HG03469 (cell line): ENCODE measurements around the gene MYL11.
"Not testable (repeated sequence)": the region's sequence is repeated elsewhere in the genome, so short reads cannot be mapped to it uniquely, and the experiment has no call there.

ENCODE experiments used
- ATAC-seq: cut with Tn5 transposase; IDR thresholded peaks from one replicate; pipeline ENCODE4 v1.9.1; 2021; ENCODE audit warnings: mild to moderate bottlenecking, moderate library complexity, moderate number of reproducible peaks; ENCODE audit not compliant: unreplicated experiment

Gene MYL11

DNA sequence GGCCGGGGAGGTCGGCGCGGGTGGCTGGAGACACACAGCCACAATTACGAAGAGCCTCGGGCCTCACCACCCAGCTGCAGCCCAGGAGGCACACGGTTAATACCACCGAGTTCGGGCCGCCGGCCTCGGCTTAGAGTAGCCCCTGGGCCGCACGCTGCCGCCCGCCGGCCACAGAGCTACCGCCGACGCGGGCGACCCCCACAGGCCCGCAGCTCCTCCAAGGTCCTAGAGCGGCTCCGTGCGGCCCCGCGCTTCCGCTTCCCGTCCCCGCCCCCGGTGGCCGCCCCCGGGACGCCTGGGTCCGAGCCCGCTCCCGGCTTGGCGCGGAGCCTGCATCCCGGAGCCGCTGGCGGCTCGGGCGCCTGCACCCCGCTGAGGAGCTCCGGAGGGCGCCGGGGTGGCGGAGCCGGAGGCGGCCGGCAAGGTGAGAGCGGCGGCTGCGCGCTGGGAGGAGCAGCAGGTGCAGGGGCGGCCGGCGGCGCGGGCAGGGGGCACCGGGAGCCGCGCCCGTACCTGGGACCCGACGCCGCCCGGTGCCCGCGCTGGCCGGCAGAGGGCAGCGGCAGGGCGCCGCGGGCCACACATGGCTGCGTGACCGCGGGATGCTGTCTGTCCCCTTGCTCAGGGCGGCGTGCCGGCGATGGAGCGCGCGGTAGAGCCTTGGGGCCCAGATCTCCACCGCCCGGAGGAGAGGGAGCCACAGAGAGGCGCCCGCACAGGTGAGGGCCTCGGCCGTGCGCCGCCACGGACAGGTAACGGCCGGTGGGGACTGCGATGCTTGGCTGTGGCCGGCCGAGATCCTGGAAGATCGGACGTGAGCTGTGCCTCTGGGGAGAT is 20.8 kb downstream of the MYL11 start, which contains the start of gene ZNF48:
Gene ZNF48, plus strand, starts transcription at position 266 of the 837 bp plus-strand sequence. Its CDS starts 375 bp downstream, at position 641.
- ATAC-seq, result peak; percentile 54

DNA sequence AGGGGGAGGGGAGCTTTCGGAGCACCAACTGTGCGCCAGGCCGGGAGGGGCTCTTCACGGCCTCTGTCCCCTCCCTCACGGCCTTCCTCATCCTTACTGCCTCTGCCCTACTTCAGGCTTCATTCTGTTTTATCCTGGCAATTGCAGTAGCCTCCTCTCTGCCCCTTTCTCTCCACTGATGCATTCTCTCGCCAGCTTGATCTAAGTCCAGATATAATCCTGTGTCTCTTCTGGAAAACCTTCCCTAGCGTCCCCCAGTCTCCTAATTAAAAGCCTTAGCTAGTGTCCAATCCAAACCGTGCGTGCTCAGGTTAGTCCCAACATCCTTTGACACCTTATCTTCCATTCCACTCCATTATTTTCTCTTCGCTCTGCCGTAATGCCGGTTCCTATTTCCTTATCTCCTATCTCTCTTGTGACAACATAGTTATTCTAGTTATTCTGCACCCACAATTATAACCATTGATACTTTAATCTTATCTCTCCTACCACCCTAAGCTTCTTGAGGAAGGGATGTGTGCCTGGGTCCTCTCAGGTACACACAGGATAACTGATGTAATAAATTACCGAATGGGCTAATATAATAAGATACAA is 21.5 kb downstream of the MYL11 start:
- ATAC-seq, result no peak

GRCh38 chr16:30396627-30397026 is 22.0 kb downstream of the MYL11 start:
- ATAC-seq, result not testable (repeated sequence)

DNA sequence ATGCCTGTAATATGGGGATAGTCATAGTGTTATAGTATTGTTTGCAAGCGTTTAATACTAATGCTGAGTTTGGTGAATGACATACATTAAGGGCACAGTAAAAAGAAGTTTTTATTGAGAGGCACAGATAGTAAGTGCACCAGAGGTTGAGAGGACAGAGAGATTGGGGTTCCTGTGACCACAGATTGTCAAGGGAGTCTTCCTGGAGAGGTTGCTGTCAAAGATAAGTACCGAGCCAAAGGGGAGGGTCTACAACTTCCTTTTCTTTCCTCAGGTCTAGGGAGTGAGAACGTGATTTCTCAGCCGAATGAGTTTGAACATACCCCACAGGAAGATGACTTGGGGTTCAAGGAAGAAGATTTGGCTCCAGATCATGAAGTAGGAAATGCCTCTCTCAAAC is 22.5 kb downstream of the MYL11 start:
- no peak for ATAC-seq

- no peak for ATAC-seq
Measured at GRCh38 chr16:30397776-30398660, 23.4 kb downstream of the MYL11 start.

DNA sequence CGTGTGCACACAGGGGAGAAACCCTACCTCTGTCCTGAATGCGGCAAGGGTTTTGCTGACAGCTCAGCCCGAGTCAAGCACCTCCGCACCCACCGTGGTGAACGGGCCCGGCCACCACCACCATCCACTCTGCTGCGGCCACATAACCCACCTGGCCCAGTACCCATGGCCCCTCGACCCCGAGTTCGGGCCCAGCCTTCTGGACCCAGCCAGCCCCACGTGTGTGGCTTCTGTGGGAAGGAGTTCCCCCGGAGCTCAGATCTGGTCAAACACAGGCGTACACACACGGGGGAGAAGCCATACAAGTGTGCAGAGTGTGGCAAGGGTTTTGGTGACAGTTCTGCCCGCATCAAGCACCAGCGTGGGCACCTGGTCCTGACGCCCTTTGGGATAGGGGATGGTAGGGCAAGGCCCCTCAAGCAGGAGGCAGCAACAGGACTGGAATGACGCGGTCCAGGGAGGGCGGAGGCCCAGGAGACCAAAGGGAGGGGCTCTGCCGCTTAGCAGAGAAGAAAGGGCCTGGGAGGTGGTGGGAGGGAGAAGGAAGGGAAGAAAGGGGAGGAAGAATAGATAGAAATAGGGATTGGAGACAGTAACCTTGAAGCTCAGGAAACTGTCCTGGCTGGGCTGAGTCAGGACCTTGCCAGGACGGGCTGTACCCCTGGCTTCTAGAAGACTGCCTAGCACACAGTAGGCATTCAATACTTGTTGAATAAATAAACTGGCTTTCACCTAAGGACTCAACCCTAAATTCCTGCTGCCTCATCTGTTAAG is 24.2 kb downstream of the MYL11 start:
- ATAC-seq, result no peak

- no peak for ATAC-seq
Measured at GRCh38 chr16:30399435-30400186, 25.0 kb downstream of the MYL11 start.

DNA sequence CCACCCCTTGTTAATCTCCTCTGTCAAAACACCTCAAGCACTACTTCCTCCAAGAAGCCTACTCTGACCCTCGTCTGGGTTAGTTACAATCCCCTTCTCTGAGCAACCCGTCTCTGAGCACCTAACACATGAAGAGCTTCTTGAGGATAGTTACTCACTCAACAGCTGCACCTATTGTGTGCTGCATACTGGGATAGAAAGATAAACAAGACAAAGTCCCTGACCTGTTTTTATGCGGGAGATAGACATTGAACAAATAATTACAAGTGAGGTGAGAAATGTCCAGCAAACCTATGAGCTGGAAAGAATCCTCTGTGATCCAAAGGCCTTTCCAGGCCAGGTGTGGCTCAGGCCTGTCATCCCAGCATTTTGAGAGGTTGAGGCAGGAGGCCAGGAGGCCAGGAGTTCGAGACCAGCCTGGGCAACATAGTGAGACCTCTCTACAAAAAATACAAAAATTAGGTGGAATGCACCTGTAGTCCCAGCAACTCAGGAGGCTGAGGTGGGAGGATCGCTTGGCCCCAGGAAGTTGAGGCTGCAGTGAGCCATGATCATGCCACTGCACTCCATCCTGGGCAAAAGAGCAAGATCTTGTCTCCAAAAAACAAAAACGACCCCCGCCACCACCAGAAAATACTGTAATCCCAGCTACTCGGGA is 27.3 kb downstream of the MYL11 start:
- ATAC-seq, result no peak

- ATAC-seq, result no peak
Measured at GRCh38 chr16:30406795-30407101, 32.1 kb downstream of the MYL11 start.

GRCh38 chr16:30407102-30407803 is 32.7 kb downstream of the MYL11 start, which contains the start of gene ZNF771:
ZNF771 (plus strand) TSS chr16:30407606; CDS start chr16:30408054, 448 bp downstream.
- no peak for ATAC-seq

DNA sequence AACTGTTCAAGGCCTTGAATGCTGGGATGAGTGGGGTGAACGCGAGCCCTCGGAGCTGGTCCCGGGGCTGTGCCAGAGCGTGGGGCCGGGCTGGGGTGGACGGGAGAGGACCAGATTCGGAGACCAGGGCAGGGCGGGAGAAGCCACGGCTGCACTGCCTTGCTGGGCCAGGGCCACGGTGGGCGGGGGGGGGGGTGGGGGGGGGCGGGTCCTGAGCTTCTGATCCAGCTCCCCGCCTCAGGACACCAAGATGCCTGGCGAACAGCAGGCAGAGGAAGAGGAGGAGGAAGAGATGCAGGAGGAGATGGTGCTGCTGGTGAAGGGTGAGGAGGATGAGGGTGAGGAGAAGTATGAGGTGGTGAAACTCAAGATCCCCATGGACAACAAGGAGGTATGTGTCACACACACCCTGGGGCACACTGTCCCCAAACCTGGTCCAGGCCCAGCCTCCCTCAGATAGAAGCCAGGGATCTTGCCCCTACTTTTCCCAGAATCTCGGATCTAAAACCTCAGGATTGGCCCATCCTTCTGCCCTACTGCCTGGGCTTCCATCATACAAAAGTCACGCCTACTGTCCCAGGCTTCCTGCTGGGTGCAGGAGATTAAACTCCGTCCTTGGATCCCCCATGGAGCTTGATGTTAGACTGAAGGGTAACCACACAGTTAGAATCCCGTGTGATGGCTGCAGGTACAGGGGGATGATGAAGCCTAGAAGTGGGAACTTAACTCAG is 33.4 kb downstream of the MYL11 start:
- ATAC-seq, result no peak

DNA sequence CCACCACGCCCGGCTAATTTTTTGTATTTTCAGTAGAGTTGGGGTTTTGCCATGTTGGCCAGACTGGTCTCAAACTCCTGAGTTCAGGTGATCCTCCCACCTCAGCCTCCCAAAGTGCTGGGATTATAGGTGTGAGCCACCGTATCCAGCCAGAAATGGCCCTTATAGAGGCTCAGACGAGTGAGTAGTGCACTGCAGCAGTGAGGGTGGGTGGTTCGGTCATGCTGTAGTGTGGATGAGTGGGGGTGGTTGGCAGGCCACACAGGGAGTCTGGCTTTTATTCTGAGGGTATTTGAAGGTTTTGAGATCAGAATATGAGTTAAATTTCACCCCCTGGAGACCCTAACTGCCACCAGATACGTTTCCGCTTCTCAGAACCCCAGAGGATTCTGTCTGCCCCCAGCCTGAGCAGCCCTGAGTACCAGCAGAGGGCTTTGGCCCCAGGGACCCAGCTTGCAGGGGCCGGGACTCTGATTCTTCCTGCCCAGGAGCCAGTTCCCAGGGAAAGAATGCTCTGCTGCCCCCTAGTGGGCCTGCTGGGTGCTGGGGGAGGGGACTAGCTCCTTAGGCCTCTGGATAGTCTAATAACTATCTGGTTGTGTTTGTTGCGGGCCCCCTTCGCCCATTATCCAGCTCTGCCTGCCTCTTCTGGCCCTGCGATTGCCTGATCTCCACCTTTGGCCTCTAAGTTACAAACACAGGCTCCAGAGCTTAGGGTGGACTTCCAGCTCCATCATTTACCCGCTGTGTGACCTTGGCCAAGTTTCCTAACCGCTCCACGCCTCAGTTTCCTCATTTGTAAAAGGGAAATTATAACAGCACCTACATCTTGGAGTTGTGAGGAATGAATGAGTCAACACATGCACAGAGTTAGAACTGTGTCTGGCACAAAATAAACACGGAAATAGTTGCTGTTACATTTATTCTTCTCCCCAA is 34.8 kb downstream of the MYL11 start:
- no peak for ATAC-seq

DNA sequence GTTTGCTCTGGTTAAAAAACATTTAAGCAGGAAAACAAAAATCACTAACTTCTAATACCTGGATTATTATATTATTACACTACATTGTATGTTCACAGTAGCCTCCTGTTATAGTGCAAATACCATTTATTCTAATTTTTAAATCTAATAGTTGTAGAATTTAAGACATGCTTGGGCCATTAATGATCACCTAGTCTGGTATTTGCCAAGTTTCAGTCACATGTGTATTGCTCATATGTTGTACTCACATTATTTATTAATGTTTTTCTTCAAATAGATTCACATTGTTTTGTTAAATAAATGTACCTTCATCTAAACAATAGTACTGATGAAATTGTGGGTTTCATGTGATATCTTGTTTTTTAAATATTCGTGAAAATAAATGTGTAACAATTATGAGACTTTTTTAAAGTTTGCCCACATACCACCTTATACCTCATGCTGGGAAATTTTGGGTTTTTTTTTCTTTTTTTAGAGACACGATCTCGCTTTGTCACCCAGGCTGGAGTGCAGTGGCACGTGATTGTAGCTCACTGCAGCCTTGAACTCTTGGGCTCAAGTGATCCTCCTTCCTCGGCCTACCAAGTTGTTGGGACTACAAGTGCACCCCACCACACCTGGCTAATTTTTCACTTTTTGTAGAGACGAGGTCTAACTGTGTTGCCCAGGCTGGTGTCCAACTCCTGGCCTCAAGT is 38.7 kb downstream of the MYL11 start:
- ATAC-seq, result no peak

DNA sequence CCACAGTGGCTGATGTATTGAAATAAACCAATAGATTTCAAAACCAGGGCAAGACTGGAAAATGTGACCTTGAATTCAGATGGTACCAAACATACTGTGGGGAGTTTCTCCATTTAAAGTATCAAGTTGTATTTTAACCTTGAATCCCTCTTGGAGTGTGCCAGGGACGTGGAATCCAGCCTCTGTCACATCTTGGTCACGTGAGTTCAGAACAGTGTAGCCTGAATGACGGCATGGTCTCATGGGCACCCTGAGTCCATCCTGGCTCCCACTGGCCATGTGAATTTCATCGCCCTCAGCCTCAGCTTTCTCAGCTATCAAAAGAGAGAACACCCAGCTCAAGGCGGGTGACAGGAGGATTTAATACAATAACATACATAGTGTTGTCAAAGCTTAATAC is 39.6 kb downstream of the MYL11 start:
- no peak for ATAC-seq

DNA sequence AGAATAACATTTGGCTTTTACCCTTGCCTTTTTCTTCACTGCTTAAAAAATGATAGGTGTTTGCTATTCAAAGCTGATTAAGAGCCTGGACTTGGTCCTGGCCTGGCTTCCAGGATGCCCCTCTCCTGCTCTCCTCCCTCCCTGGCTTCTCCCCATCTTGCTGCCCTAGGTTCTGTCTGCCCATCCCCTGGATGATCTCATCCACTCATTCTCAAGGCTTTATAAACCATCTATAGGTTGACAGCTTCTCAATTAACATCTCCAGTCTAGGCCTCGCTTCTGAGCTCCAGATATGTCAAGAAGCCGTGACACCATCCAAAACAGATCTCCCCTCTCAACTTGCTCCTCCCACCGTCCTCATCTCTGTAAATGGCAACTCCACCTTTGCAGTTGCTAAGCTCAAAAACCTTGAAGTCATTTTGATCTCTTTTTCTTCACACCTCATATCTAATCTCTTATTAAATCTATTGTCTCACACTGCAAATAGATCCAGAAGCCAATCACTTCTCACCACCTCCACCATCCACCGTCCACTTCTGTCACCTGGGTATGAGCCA is 41.5 kb downstream of the MYL11 start:
- ATAC-seq, result no peak
